ENCODE measurements around the gene RIPOR2.
"Not testable (repeated sequence)": the region's sequence is repeated elsewhere in the genome, so short reads cannot be mapped to it uniquely, and the experiment has no call there.

RIPOR2 gene

DNA sequence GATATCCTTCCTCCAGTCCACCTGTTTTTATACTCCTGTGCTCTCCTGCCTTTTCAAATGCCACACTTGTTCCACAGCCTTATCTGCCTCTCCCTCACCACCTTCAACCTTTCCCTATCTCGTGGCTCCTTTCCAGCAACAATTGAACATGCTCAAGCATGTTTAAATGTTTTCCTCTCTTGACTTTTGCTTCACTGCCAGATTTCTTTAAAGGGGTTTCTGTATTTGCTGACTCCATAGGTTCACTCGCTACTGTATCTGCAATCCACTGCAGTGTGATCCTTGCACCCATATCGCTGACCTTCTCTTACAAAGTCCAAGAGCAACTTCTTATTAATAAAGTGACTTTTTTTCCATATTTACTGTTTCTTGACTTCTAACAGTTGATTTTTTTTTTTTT lies 172.2 kb downstream of the RIPOR2 start:
- no peak for DNase-seq (ENCODE audit: low read depth)

GRCh38 chr6:24761851-24762250 lies 173.9 kb downstream of the RIPOR2 start:
- no peak for DNase-seq (ENCODE audit: low read depth)

DNA sequence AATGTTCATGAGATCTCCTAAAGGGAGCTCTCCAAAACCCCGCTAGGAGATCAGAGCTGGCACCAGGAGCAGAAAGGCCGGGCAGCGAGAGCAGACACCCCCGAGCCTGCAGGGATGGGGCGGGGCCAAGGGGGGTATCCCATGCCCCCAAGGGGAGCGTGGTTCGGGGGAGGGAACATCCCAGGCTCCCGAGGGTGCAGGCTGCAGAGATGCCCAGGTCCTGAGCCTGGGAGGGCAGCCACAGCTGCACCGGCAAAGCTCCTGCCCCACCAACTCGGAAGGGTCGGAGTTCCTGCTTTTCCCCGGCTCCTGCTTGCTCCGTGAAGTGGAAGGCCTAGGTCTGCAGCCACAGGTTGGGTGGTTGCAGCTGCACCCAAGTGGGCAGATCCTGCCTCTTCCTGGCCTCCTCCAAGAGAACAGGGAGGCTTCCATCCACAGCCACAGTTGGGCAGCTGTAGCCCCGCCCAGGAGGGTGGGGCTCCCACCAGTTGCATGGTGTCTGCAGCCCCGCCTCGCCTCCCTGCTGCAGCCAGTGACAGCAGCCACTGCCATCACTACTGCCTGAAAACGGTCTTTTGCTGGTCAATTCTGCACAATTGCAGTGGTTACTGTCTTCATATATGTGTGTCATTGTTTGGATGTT lies 174.4 kb downstream of the RIPOR2 start:
- DNase-seq (ENCODE audit: low read depth): no peak

GRCh38 chr6:24760210-24760609 lies 175.6 kb downstream of the RIPOR2 start:
- no peak for DNase-seq (ENCODE audit: low read depth)

DNA sequence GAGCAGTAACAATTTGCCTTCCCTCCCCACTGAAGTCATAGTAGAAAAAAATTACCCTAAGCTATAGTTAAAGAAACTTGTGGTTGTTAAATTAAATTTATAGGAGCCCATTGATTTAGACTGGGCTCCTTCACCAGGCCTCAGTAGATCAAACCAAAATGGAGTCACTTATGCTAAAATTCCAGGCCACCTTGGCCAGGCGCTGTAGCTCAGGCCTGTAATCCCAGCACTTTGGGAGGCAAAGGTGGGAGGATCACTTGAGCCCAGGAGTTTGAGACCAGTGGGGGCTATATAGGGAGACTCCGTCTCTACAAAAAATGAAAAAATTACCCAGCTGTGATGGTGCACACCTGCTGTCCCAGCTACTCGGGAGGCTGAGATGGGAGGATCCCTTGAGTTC lies 176.0 kb downstream of the RIPOR2 start:
- DNase-seq (ENCODE audit: low read depth): no peak

GRCh38 chr6:24757611-24758010 lies 178.1 kb downstream of the RIPOR2 start:
- DNase-seq (ENCODE audit: low read depth): no peak

DNA sequence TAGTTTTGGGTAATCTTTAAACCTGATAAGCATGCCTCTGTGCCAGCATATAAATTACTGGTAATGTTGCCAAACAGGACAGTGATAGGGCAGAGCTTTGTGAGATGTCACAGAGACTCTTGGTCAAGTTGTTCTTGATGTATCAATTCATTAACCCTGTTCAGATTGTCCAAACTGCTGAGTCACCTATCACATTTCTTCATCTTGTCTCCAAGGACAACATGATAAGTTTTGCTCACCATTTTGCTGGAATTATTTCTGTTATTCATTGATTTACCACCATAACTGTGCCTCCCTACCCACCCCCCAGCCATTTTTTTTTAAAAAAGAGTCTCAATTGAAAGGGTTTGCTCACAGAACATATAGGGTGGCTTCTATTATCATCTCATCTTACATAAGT lies 180.5 kb downstream of the RIPOR2 start:
- no peak for DNase-seq (ENCODE audit: low read depth)

DNA sequence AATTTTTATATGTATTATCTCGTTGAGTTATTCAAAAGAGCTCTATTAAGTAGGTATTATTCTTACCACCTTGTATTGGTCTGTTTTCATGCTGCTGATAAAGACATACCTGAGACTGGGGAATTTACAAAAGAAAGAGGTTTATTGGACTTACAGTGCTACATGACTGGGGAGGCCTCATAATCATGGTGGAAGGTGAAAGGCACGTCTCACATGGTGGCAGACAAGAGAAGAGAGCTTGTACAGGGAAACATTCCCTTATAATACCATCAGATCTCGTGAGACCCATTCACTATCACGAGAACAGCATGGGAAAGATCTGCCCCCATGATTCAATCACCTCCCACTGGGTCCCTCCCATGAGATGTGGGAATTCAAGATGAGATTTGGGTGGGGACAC lies 181.4 kb downstream of the RIPOR2 start:
- DNase-seq (ENCODE audit: low read depth): not testable (repeated sequence)
